ENCODE measurements around the gene KLK12. TPM values are rescaled to one million over a fixed set of nuclear protein-coding genes. Genes with fewer than 3 reads are reported as not detected.

KLK12 gene
- total RNA-seq, 5 donors from 2014 or later (not counting 1 experiment from before 2014, with no cell fraction given): not detected

DNA sequence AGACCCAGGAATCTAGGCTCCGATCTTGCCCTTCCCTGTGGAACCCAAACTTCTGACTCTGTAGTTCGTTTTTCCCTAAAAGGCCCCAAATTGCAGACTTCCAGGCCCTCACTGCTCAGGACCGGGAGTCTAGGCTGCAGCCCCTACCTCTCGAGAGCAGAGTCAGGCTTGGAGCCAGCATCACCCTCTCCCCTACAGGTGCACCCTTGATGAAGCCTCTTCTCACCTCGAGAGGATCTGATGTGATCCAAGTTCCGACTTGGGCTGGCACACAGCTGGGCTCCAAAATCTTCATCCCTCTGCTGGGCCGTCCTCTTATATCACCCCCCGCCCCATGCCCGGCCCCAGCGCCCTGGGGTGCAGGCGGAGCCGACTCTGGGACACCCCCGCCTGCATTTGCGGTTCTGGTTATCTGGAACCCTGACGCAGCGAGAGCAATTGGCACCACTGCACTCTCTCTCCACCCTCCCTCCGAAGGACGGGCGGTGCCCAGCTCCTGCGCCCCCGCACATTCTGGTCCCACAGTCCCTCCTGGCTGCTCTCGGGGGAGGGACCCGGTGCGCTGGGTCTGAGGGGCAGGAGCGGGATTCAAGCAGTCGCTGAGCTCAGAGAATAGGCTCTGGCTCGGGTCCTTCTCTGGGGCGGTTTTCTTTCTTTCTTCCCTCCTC lies 51.0 kb downstream of the KLK12 start, which contains the start of gene KLK7:
Gene KLK7, minus strand, starts transcription at position 293 of the 668 bp plus-strand sequence. CDS start 1,518 bp downstream, outside the sequence.
- Mint-ChIP-seq H3K27me3 (peaks cover 41 to 49% of the 10 kb centered on the region in 2 donors), H3K4me3 (no peak within 1 kb of the TSS), H3K36me3 (no peaks in the 10 kb centered on the region), H3K27ac (no peak within 1 kb of the TSS), H3K4me1 (no peaks in the 10 kb centered on the region), H3K9me3 (no peaks in the 10 kb centered on the region)
- CTCF ChIA-PET: no interaction called here
- Histone ChIP-seq H3K4me1 (ENCODE audit: control insufficient read depth in 1 of 2, extremely low read depth in 1 of 2, insufficient read depth in 2 of 2, low read length in 2 of 2) (no peaks in the 10 kb centered on the region), H3K36me3 (ENCODE audit: control insufficient read depth in 2 of 2, extremely low read depth in 1 of 2, insufficient read depth in 1 of 2, low read length in 1 of 2) (no peaks in the 10 kb centered on the region), H3K27ac (ENCODE audit: low read length) (no peak within 1 kb of the TSS), H3K9me3 (no peaks in the 10 kb centered on the region), H3K27me3 (replicated peaks in 1 of 2; ENCODE audit: control insufficient read depth in 2 of 2, extremely low read depth in 1 of 2, insufficient read depth in 2 of 2, low read length in 1 of 2) (peaks cover 3 to 43% of the 10 kb centered on the region in 2 experiments), H3K4me3 (ENCODE audit: control insufficient read depth in 1 of 2, extremely low read depth in 1 of 2, low read length in 1 of 2) (no peak within 1 kb of the TSS)
- DNase-seq (no peak), ATAC-seq (replicated peaks in 1 of 4) (no peak)
- WGBS (ENCODE audit: insufficient coverage): 17% methylated on average over 21 of the region's 28 CpGs
- POLR2A ChIA-PET: no interaction called here

DNA sequence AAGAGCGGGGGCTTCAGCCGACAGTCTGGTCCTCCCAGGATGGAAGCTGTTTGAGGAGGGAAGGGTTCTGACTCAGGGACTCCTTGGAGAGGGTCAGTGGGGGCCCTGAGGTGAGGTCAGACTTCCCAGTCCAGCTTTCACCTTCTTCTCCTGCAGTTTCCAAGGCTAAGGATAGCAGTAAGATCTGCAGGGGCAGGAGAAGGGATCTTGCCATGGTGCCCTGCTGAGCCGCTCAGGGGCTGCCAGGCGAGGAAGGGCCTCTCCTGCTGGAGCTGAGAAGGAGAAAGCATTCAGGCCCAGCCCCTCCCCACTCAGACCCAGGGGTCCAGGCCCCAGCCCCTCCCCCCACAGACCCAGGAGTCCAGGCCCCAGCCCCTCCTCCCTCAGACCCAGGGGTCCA lies 52.6 kb downstream of the KLK12 start:
- POLR2A ChIA-PET: no interaction called here
- ATAC-seq (replicated peaks in 1 of 4) (no peak), DNase-seq (no peak)
- Histone ChIP-seq H3K36me3 (ENCODE audit: control insufficient read depth in 2 of 2, extremely low read depth in 1 of 2, insufficient read depth in 1 of 2, low read length in 1 of 2) (no peaks in the 10 kb centered on the region), H3K4me1 (ENCODE audit: control insufficient read depth in 1 of 2, extremely low read depth in 1 of 2, insufficient read depth in 2 of 2, low read length in 2 of 2) (no peaks in the 10 kb centered on the region), H3K9me3 (no peaks in the 10 kb centered on the region), H3K27ac (ENCODE audit: low read length) (no peak overlapping the region), H3K27me3 (replicated peaks in 1 of 2; ENCODE audit: control insufficient read depth in 2 of 2, extremely low read depth in 1 of 2, insufficient read depth in 2 of 2, low read length in 1 of 2) (peaks cover 0 to 48% of the 10 kb centered on the region in 2 experiments), H3K4me3 (ENCODE audit: control insufficient read depth in 1 of 2, extremely low read depth in 1 of 2, low read length in 1 of 2) (no peak overlapping the region)
- H3K4me1 Mint-ChIP-seq: no peaks in the 10 kb centered on the region
- no peaks in the 10 kb centered on the region for H3K9me3 Mint-ChIP-seq
- 92% methylated on average over 2 of the region's 4 CpGs for WGBS (ENCODE audit: insufficient coverage)
- no peak overlapping the region for H3K27ac Mint-ChIP-seq
- CTCF ChIA-PET: no interaction called here
- H3K4me3 Mint-ChIP-seq: no peak overlapping the region
- H3K27me3 Mint-ChIP-seq: peaks cover 49 to 52% of the 10 kb centered on the region in 2 donors
- no peaks in the 10 kb centered on the region for H3K36me3 Mint-ChIP-seq

DNA sequence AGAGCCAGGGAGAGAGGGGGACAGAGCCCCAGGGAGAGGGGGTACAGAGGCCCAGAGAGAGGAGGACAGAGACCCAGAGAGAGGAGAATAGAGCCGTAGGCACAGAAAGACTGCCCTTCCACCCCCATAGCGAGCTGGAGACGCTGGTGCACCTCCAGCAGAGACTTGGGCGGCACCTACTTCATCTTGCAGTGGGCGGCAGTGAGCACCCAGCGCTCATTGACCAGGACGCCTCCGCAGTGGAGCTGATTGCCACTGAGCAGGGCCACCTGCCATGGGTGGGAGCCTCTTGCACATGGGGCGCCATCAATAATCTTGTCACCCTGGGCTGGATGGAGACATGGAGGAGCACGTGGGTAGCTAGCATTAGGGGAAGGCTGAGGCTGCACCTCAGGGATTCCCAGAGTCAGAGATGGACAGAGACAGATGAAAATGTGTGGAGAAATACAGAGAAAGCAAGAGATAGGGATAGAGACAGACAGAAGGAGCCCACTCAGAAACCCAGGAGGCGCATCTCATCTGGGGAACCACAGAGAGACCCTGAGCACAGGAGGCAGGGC lies 53.1 kb downstream of the KLK12 start:
- H3K27me3 Mint-ChIP-seq: peaks cover 53 to 55% of the 10 kb centered on the region in 2 donors
- POLR2A ChIA-PET: no interaction called here
- Histone ChIP-seq H3K4me3 (ENCODE audit: control insufficient read depth in 1 of 2, extremely low read depth in 1 of 2, low read length in 1 of 2) (no peak overlapping the region), H3K27me3 (replicated peaks in 1 of 2; ENCODE audit: control insufficient read depth in 2 of 2, extremely low read depth in 1 of 2, insufficient read depth in 2 of 2, low read length in 1 of 2) (peaks cover 0 to 50% of the 10 kb centered on the region in 2 experiments), H3K36me3 (ENCODE audit: control insufficient read depth in 2 of 2, extremely low read depth in 1 of 2, insufficient read depth in 1 of 2, low read length in 1 of 2) (no peaks in the 10 kb centered on the region), H3K27ac (ENCODE audit: low read length) (no peak overlapping the region), H3K4me1 (ENCODE audit: control insufficient read depth in 1 of 2, extremely low read depth in 1 of 2, insufficient read depth in 2 of 2, low read length in 2 of 2) (no peaks in the 10 kb centered on the region), H3K9me3 (no peaks in the 10 kb centered on the region)
- no peak for ATAC-seq (replicated peaks in 1 of 4)
- no peaks in the 10 kb centered on the region for H3K36me3 Mint-ChIP-seq
- no peaks in the 10 kb centered on the region for H3K4me1 Mint-ChIP-seq
- 63% methylated on average over 8 of the region's 11 CpGs for WGBS (ENCODE audit: insufficient coverage)
- no peak overlapping the region for H3K4me3 Mint-ChIP-seq
- no peak overlapping the region for H3K27ac Mint-ChIP-seq
- CTCF ChIA-PET: no interaction called here
- H3K9me3 Mint-ChIP-seq: no peaks in the 10 kb centered on the region
- DNase-seq: no peak

DNA sequence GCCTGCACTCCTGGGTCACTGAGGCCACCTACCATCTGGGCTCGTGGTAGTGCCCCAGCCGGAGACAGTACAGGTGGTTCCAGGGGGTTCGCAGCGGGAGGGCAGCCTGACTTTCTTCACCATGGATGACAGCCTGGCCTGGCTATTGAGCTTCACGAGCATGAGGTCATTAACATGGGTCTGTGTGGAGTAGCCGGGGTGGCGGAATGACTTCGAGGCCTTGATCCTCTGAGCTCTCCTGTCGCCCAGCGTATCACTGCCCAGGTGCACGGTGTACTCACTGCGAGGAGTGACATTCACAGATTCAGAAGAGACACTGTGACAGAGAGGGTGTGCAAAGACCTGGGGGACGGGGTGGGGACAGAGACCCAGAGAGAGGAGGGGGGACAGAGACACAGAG lies 54.6 kb downstream of the KLK12 start:
- WGBS (ENCODE audit: insufficient coverage): 68% methylated on average over 13 of the region's 13 CpGs

DNA sequence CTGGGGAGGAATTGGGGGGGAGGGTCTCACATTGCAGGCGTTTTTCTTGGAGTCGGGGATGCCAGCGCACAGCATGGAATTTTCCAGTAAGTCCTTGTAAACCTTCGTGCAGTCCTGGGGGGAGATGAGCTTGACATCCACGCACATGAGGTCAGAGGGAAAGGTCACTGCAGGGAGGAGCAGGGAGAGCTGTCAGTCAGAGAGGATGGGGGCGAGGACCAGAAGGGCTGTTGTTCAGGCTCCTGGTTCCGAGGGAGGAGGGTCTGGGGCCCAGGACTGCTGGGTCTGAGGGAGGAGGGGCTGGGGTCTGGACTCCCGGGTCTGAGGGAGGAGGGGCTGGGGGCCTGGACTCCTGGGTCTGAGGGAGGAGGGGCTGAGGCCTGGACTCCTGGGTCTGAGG lies 55.0 kb downstream of the KLK12 start:
- Histone ChIP-seq H3K27ac (ENCODE audit: low read length) (no peak overlapping the region), H3K9me3 (no peaks in the 10 kb centered on the region), H3K4me1 (ENCODE audit: control insufficient read depth in 1 of 2, extremely low read depth in 1 of 2, insufficient read depth in 2 of 2, low read length in 2 of 2) (no peaks in the 10 kb centered on the region), H3K4me3 (ENCODE audit: control insufficient read depth in 1 of 2, extremely low read depth in 1 of 2, low read length in 1 of 2) (no peak overlapping the region), H3K36me3 (ENCODE audit: control insufficient read depth in 2 of 2, extremely low read depth in 1 of 2, insufficient read depth in 1 of 2, low read length in 1 of 2) (no peaks in the 10 kb centered on the region), H3K27me3 (replicated peaks in 1 of 2; ENCODE audit: control insufficient read depth in 2 of 2, extremely low read depth in 1 of 2, insufficient read depth in 2 of 2, low read length in 1 of 2) (peaks cover 0 to 59% of the 10 kb centered on the region in 2 experiments)
- ChIA-PET CTCF (no interaction called here), POLR2A (no interaction called here)
- Mint-ChIP-seq H3K27me3 (peaks cover 51 to 56% of the 10 kb centered on the region in 2 donors), H3K4me3 (no peak overlapping the region), H3K36me3 (no peaks in the 10 kb centered on the region), H3K27ac (no peak overlapping the region), H3K9me3 (no peaks in the 10 kb centered on the region), H3K4me1 (no peaks in the 10 kb centered on the region)
- WGBS (ENCODE audit: insufficient coverage): 53% methylated on average over 6 of the region's 8 CpGs
- no peak for ATAC-seq (replicated peaks in 1 of 4)
- DNase-seq: no peak

More for the DNA sequence above, 54.6 kb downstream of the KLK12 start:
- peaks cover 55 to 58% of the 10 kb centered on the region in 2 donors for H3K27me3 Mint-ChIP-seq
- Histone ChIP-seq H3K4me1 (ENCODE audit: control insufficient read depth in 1 of 2, extremely low read depth in 1 of 2, insufficient read depth in 2 of 2, low read length in 2 of 2) (no peaks in the 10 kb centered on the region), H3K9me3 (no peaks in the 10 kb centered on the region), H3K36me3 (ENCODE audit: control insufficient read depth in 2 of 2, extremely low read depth in 1 of 2, insufficient read depth in 1 of 2, low read length in 1 of 2) (no peaks in the 10 kb centered on the region), H3K4me3 (ENCODE audit: control insufficient read depth in 1 of 2, extremely low read depth in 1 of 2, low read length in 1 of 2) (no peak overlapping the region), H3K27me3 (replicated peaks in 1 of 2; ENCODE audit: control insufficient read depth in 2 of 2, extremely low read depth in 1 of 2, insufficient read depth in 2 of 2, low read length in 1 of 2) (peaks cover 0 to 59% of the 10 kb centered on the region in 2 experiments), H3K27ac (ENCODE audit: low read length) (no peak overlapping the region)
- POLR2A ChIA-PET: no interaction called here
- CTCF ChIA-PET: no interaction called here
- no peaks in the 10 kb centered on the region for H3K4me1 Mint-ChIP-seq
- no peak overlapping the region for H3K27ac Mint-ChIP-seq
- ATAC-seq (replicated peaks in 1 of 4): no peak
- H3K4me3 Mint-ChIP-seq: no peak overlapping the region
- H3K36me3 Mint-ChIP-seq: no peaks in the 10 kb centered on the region
- H3K9me3 Mint-ChIP-seq: no peaks in the 10 kb centered on the region
- DNase-seq: no peak

Other genes starting within 250 kb of the KLK12 start
- gene ACP4, start 244.6 kb downstream of the KLK12 start, total RNA-seq: not detected
- gene KLK1, start 211.2 kb downstream of the KLK12 start, total RNA-seq: under 1 TPM in 3 of 5 donors, not detected in 2; 0.59 to 0.96 (median 0.60) TPM
- not detected for gene KLK15, start 201.4 kb downstream of the KLK12 start, total RNA-seq
- not detected for gene KLK3, start 180.1 kb downstream of the KLK12 start, total RNA-seq
- not detected for gene KLK2, start 161.6 kb downstream of the KLK12 start, total RNA-seq
- gene KLK4, start 123.6 kb downstream of the KLK12 start, total RNA-seq: not detected
- not detected for gene KLK5, start 82.0 kb downstream of the KLK12 start, total RNA-seq
- not detected for gene KLK6, start 65.4 kb downstream of the KLK12 start, total RNA-seq
- not detected for gene KLK7, start 51.1 kb downstream of the KLK12 start, total RNA-seq
- gene KLK8, start 33.4 kb downstream of the KLK12 start, total RNA-seq: not detected
- gene KLK10, start 15.3 kb downstream of the KLK12 start, total RNA-seq: not detected
- gene KLK11, start 8.4 kb downstream of the KLK12 start, total RNA-seq: not detected
- gene KLK13, start 30.1 kb upstream of the KLK12 start, total RNA-seq: not detected
- under 1 TPM; 0.42 to 0.78 (median 0.70) TPM for gene KLK14, start 47.9 kb upstream of the KLK12 start, total RNA-seq
- gene CTU1, start 73.4 kb upstream of the KLK12 start, total RNA-seq: 10 to 100 TPM in 3 of 5 donors, 1 to 10 TPM in 2; 3.2 to 18.1 (median 15.9) TPM
- 1 to 10 TPM in 3 of 5 donors, under 1 TPM in 2; 0.73 to 2.6 (median 1.6) TPM for gene SIGLEC9, start 89.9 kb upstream of the KLK12 start, total RNA-seq
- 1 to 10 TPM in 2 of 5 donors, under 1 TPM in 2, not detected in 1; 0.30 to 3.3 (median 1.0) TPM for gene SIGLEC7, start 107.3 kb upstream of the KLK12 start, total RNA-seq
- gene CD33, start 190.1 kb upstream of the KLK12 start, total RNA-seq: under 1 TPM in 4 of 5 donors, not detected in 1; 0.23 to 0.60 (median 0.42) TPM
- not detected for gene SIGLECL1, start 216.1 kb upstream of the KLK12 start, total RNA-seq

Data from T-cell (primary cell).